PC-9 (cell line): ENCODE results near the gene TIGD1. TPM values are rescaled to one million over a fixed set of nuclear protein-coding genes. Genes with fewer than 3 reads are reported as not detected.

Experiments used
- BruUV-seq: library from RNA; stranded (reverse); fragments of 400-500 nt; replicated peaks from 2 replicates; lab custom pipeline; 2021; lab: Mats Ljungman, UMichigan
- CTCF ChIA-PET: fragments of 300-600 bp; sonication (Branson Sonifier 250); formaldehyde crosslinking; loops from one replicate; lab custom pipeline; 2022; ENCODE audit warnings: antibody characterized with exemption; lab: Charles Lee
- POLR2A ChIA-PET: fragments of 300-600 bp; sonication (Branson Sonifier 250); formaldehyde crosslinking; loops from one replicate; lab custom pipeline; 2022; ENCODE audit warnings: antibody characterized with exemption; ENCODE audit not compliant: unreplicated experiment; lab: Charles Lee
- DNase-seq, 2 experiments: peaks; one replicate each; pipeline versions ENCODE4 v3.0.0 to v3.0.0-alpha.2; 2015 to 2022; ENCODE audit warnings: mixed read lengths in 1 of 2
- H2AFZ ChIP-seq: fragments of 200-600 bp; sonication (generic); 2 replicates; pipeline ENCODE4 v1.8.1; 2017; ENCODE audit warnings: antibody characterized with exemption
- H3F3A ChIP-seq: fragments of 200-600 bp; sonication (generic); 2 replicates; pipeline ENCODE4 v1.8.1; 2017; ENCODE audit warnings: antibody characterized with exemption, mild to moderate bottlenecking, low read depth; ENCODE audit not compliant: insufficient read depth
- H3K27ac ChIP-seq: fragments of 200-600 bp; sonication (generic); 2 replicates; pipeline ENCODE4 v1.6.1; 2016; ENCODE audit warnings: mixed run types
- H3K27me3 ChIP-seq: fragments of 200-600 bp; sonication (generic); 2 replicates; pipeline ENCODE4 v1.6.1; 2016; ENCODE audit warnings: low read depth, mixed run types; ENCODE audit not compliant: insufficient read depth
- H3K36me3 ChIP-seq: fragments of 200-600 bp; sonication (generic); 2 replicates; pipeline ENCODE4 v1.6.1; 2016; ENCODE audit warnings: low read depth, mixed run types
- H3K4me1 ChIP-seq: fragments of 200-600 bp; sonication (generic); replicated peaks from 2 replicates; pipeline ENCODE4 v1.6.1; 2016; ENCODE audit warnings: mixed run types; ENCODE audit not compliant: insufficient read depth
- H3K4me2 ChIP-seq: fragments of 200-600 bp; sonication (generic); 2 replicates; pipeline ENCODE4 v1.6.1; 2017; ENCODE audit warnings: mixed run types
- H3K4me3 ChIP-seq: fragments of 200-600 bp; sonication (generic); 2 replicates; pipeline ENCODE4 v1.6.1; 2016; ENCODE audit warnings: mixed run types
- H3K79me2 ChIP-seq: fragments of 200-600 bp; sonication (generic); 2 replicates; pipeline ENCODE4 v1.6.1; 2017; ENCODE audit warnings: low read depth, mixed run types
- H3K9me2 ChIP-seq: fragments of 200-600 bp; sonication (generic); 2 replicates; pipeline ENCODE4 v1.8.1; 2017; ENCODE audit warnings: mild to moderate bottlenecking; ENCODE audit not compliant: insufficient read depth
- H3K9me3 ChIP-seq: fragments of 200-600 bp; sonication (generic); 2 replicates; pipeline ENCODE4 v1.8.1; 2016; ENCODE audit warnings: low read depth; ENCODE audit not compliant: insufficient read depth
- H4K20me1 ChIP-seq: fragments of 200-600 bp; sonication (generic); 2 replicates; pipeline ENCODE4 v1.8.1; 2017; ENCODE audit not compliant: insufficient read depth
- EZH2 ChIP-seq: fragments of 200-600 bp; sonication (generic); IDR thresholded peaks from 2 replicates; pipeline ENCODE4 v1.8.0; 2017; ENCODE audit warnings: antibody characterized with exemption, low read depth
- intact Hi-C: fragments of 100-400 bp; cut with micrococcal nuclease; formaldehyde crosslinking; loops from one replicate; pipeline ENCODE4 v1.10.0; 2022; ENCODE audit not compliant: unreplicated experiment
- total RNA-seq: library from RNA; stranded (reverse); gene quantifications from 2 replicates; pipeline ENCODE4 v1.2.3, GENCODE V29; 2021
- TF ChIP-seq, protein P1 (sequence below): fragments of 200-600 bp; sonication (generic); conservative IDR thresholded peaks from 2 replicates; pipeline ENCODE4 v1.6.1; 2017; ENCODE audit warnings: mixed run types, antibody characterized with exemption, mild to moderate bottlenecking, moderate library complexity

Gene TIGD1
- total RNA-seq, 1 experiment from 2014 or later = 12.7 TPM

DNA sequence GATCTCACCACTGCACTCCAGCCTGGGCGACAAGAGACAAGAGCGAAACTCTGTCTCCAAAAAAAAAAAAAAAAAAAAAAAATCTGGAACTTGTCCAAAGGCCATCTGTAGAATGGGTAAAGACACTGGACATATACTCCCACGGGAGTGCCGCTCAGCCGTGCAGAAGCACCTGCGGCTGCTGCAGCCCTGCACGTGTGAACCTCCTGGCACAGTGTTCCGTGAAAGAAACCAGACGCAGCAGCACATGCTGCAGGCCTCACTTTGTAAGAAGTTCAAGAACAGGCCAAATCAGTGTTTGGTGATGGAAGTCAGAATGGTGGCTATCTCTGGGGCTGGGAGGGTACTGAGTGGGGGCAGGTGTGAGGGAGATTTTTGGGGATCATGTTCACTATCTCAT is 17.9 kb downstream of the TIGD1 start:
- Histone ChIP-seq H3K4me1 (no peaks in the 10 kb centered on the region), H3F3A (no peaks in the 10 kb centered on the region), H3K4me3 (no peak overlapping the region), H3K9me2 (no peaks in the 10 kb centered on the region), H3K27ac (no peak overlapping the region), H3K36me3 (no peaks in the 10 kb centered on the region), H4K20me1 (no peaks in the 10 kb centered on the region), H3K79me2 (no peaks in the 10 kb centered on the region), H3K4me2 (no peak overlapping the region), H3K27me3 (no peaks in the 10 kb centered on the region), H2AFZ (no peak overlapping the region), H3K9me3 (0 out of 2 replicates have a peak, but pooled peaks cover 2% of the 10 kb centered on the region)
- BruUV-seq = no TSS peak
- no peak for DNase-seq
- CTCF ChIA-PET = no interaction called here
- POLR2A ChIA-PET = no interaction called here
- intact Hi-C loops = no loop called here
- TF ChIP-seq, protein P1, sequence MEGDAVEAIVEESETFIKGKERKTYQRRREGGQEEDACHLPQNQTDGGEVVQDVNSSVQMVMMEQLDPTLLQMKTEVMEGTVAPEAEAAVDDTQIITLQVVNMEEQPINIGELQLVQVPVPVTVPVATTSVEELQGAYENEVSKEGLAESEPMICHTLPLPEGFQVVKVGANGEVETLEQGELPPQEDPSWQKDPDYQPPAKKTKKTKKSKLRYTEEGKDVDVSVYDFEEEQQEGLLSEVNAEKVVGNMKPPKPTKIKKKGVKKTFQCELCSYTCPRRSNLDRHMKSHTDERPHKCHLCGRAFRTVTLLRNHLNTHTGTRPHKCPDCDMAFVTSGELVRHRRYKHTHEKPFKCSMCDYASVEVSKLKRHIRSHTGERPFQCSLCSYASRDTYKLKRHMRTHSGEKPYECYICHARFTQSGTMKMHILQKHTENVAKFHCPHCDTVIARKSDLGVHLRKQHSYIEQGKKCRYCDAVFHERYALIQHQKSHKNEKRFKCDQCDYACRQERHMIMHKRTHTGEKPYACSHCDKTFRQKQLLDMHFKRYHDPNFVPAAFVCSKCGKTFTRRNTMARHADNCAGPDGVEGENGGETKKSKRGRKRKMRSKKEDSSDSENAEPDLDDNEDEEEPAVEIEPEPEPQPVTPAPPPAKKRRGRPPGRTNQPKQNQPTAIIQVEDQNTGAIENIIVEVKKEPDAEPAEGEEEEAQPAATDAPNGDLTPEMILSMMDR = no peak
- no peak for TF ChIP-seq EZH2

DNA sequence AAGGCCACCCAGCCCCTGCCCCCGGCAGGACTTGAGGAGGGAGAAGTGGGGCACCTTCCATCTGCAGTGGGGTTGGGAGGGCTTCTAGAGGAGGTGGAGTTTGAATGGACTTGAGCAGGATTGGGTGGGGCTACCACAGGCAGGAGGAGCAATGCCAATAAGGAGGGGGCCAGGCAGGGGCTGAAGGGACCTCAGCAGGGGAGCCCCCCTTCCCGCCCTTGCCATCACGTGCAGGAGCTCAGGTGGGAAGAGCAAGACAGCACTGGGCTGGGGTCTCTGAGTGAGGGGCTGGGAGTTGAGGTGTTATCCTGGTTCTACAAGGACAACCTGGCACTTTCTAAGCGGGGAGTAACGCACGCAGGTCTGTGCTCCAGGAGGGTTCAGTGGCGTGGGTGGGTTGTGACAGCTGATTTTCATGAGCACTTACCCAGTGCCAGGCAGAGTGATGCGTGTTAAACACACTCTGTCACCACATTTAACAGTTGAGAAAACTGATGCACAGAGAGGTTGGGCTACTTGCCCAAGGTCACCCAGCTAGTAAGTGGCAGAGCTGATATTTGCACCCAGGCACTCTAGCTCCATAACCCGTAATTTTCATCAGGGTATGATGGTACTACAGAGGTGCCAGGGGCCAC is 19.6 kb downstream of the TIGD1 start:
- Histone ChIP-seq H3K4me1 (no peaks in the 10 kb centered on the region), H3K4me2 (no peak overlapping the region), H3K9me2 (no peaks in the 10 kb centered on the region), H3K27ac (no peak overlapping the region), H3K36me3 (no peaks in the 10 kb centered on the region), H3K4me3 (no peak overlapping the region), H3K27me3 (no peaks in the 10 kb centered on the region), H3K79me2 (no peaks in the 10 kb centered on the region), H4K20me1 (no peaks in the 10 kb centered on the region), H3F3A (no peaks in the 10 kb centered on the region), H3K9me3 (no peaks in the 10 kb centered on the region), H2AFZ (no peak overlapping the region)
- ChIA-PET POLR2A (interaction anchor here (0.6 kb wide), 1 partner anchor 32 kb away, joined by 6 read pairs; no protein-coding TSS in a partner anchor), CTCF (no interaction called here)
- TF ChIP-seq EZH2 = no peak
- TF ChIP-seq, protein P1 = no peak
- no peak for DNase-seq
- intact Hi-C loops = no loop called here
- no TSS peak for BruUV-seq

DNA sequence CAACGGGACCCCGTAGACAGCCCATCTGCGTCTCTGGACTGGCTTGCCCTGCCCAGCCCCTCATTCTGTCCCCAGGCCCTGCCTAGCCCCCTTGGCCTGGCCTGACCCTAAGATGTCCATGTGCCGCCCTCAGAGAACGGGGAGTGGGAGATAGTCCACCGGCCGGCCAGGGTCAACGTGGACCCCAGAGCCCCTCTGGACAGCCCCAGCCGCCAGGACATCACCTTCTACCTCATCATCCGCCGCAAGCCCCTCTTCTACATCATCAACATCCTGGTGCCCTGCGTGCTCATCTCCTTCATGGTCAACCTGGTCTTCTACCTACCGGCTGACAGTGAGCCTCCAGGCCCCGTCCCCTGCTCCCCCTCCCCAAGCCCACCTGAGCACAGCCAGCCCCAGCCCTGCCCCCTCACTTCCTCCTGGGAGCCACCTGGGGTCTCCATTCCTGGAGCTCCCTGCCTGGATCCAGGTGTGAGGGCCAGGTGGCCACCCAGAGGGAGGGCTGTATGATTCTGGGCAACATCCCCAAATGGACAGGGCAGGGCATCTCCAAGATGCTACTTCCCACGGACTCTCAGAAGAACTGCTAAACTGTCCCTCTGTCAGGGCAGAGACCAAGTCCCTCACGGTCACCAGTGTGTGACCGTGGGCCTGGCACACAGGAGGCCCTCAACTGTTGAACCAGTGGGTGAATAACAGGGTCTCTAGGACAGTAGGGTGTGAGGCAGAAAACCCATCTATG is 20.4 kb downstream of the TIGD1 start:
- no peak overlapping the region for H3K4me3 ChIP-seq
- ChIA-PET POLR2A (interaction anchor here (0.6 kb wide), 1 partner anchor 31 kb away, joined by 6 read pairs; no protein-coding TSS in a partner anchor), CTCF (no interaction called here)
- no peaks in the 10 kb centered on the region for H3K27me3 ChIP-seq
- H4K20me1 ChIP-seq = no peaks in the 10 kb centered on the region
- H3K27ac ChIP-seq = no peak overlapping the region
- no peak overlapping the region for H2AFZ ChIP-seq
- BruUV-seq = no TSS peak
- H3K9me2 ChIP-seq = no peaks in the 10 kb centered on the region
- H3K4me1 ChIP-seq = no peaks in the 10 kb centered on the region
- intact Hi-C loops = loop anchor here (10.0 kb wide), 2 partner anchors 205 to 625 kb away; no protein-coding TSS in a partner anchor
- TF ChIP-seq, protein P1 = no peak
- TF ChIP-seq EZH2 = no peak
- no peak for DNase-seq
- no peaks in the 10 kb centered on the region for H3K79me2 ChIP-seq
- H3K4me2 ChIP-seq = no peak overlapping the region
- no peaks in the 10 kb centered on the region for H3K9me3 ChIP-seq
- H3K36me3 ChIP-seq = no peaks in the 10 kb centered on the region
- H3F3A ChIP-seq = no peaks in the 10 kb centered on the region
